GM10266 (cell line): ENCODE data around the gene OLA1.

Experiments used
- DNase-seq: peaks from one replicate; pipeline ENCODE4 v3.0.0; 2012; ENCODE audit errors: extremely low spot score
- TF ChIP-seq, protein P1 (sequence below): IDR thresholded peaks from 2 replicates; pipeline ENCODE4 v1.5.1; 2012; ENCODE audit warnings: mild to moderate bottlenecking, low read depth; ENCODE audit not compliant: control insufficient read depth, insufficient read depth; ENCODE audit errors: missing control alignments

OLA1 gene

DNA sequence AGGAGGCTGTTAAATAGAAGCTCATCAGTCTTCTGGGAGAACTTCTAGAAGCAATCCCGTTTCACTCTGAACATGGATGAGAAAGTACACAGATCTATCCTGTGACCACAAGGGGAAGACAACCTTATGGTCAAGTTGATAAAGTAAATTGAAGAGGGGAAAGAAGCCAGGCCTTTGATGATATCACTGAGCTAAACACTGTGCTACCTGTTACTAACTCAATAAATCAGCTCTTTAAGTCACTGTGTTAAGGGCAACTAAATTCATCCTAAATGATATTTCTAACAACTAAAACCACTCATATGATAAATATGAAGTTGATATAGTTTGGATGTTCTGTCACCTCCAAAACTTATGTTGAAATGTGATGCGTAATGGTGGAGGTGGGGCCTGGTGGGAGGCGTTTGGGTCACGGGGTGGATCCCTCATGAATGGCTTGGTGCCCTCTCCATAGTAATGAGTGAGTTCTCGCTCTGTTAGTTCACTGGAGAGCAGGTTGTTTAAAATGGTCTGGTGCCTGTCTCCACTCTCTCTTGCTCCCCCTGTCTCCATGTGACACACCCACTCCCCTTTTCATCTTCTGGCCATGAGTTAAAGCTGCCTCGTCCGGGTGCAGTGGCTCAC lies 23.6 kb downstream of the OLA1 start:
- no peak for DNase-seq
- TF ChIP-seq, protein P1, sequence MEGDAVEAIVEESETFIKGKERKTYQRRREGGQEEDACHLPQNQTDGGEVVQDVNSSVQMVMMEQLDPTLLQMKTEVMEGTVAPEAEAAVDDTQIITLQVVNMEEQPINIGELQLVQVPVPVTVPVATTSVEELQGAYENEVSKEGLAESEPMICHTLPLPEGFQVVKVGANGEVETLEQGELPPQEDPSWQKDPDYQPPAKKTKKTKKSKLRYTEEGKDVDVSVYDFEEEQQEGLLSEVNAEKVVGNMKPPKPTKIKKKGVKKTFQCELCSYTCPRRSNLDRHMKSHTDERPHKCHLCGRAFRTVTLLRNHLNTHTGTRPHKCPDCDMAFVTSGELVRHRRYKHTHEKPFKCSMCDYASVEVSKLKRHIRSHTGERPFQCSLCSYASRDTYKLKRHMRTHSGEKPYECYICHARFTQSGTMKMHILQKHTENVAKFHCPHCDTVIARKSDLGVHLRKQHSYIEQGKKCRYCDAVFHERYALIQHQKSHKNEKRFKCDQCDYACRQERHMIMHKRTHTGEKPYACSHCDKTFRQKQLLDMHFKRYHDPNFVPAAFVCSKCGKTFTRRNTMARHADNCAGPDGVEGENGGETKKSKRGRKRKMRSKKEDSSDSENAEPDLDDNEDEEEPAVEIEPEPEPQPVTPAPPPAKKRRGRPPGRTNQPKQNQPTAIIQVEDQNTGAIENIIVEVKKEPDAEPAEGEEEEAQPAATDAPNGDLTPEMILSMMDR = no peak

DNA sequence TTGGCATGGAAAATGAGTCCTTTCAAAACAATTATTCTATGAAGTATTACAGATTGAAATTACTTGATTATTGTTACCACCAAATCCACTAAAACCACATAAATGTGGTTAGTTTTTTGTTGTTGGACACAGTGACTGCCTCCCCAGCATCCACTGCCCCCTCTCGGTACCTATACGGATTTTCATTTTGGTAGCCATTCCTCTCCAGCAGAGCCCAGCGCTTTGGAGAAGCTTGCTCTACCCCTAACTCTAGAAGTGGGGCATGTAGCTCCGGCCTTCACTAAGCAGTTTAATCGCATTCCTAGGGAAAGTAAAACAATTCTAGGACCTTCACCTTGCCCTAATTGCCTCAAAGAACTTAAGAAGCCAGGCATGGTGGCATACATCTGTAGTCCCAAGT lies 24.2 kb downstream of the OLA1 start:
- TF ChIP-seq, protein P1 = no peak
- DNase-seq = no peak

DNA sequence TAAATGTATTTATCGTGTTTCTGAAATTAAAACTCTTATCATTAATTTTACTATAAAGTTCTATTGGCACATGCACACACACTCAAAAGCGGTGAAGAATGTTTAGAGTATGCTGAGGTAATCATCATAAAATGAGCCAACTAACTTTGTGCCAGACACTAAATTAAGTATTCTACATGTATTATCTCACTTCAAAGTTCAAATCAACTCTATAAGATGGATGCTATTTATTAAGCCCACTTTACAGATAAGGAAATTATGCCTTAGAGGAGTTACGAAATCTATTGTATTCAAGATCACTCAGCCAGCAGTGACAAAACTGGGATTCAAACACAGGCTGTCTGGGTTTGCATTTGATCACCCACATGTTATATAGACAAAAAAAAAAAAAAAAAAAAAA lies 24.9 kb downstream of the OLA1 start:
- no peak for DNase-seq
- TF ChIP-seq, protein P1 = no peak

DNA sequence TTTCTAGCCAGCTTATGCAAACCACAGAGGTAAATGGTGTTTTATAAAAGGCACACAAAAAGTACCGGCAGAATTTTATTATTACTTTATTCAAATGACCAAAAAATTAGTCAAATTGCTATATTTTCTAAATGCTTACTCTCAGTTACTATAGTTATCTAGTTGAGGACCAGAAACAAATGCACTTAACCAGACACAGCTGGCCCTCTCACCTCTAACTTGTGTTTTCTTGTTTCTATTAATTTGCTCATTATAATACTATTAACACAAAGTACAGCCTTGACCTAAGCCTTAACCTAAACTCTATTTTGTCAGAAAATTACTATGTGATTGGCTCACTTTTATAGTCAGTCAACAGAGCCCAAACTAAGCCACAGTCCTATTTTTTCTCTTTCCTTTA lies 26.2 kb downstream of the OLA1 start:
- DNase-seq = no peak
- TF ChIP-seq, protein P1 = no peak

DNA sequence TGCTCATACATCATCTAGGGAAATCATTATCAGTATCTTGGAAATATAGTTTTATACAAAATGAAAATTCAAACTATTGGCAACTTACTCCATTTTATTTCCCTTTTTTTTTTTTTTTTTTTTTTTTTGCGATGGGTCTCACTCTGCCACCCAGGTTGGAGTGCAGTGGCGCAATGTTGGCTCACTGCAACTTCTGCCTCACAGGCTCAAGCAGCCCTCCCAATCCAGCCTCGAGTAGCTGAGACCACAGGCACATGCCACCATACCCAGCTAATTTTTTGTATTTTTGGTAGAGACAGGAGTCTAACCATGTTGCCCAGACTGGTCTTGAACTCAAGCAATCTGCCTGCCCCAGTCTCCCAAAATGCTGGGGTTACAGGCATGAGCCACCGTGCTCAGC lies 29.0 kb downstream of the OLA1 start:
- TF ChIP-seq, protein P1 = no peak
- DNase-seq = no peak

DNA sequence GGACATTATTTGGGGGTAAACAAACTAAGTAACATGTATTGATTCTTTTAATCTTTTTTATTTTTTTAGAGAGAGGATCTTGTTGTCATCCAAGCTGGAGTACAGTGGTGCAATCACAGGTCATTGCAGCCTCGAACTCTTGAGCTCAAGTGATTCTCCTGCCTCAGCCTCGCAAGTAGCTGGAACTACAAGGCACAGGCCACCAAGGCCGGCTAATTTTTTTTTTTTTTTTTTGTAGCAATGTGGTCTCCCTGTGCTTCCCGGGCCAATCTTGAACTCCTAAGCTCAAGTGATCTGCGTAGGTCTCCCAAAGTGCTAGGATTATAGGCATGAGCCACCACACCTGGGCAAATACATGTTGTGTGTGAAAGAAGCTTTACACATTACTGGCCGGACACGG lies 29.6 kb downstream of the OLA1 start:
- DNase-seq = no peak
- TF ChIP-seq, protein P1 = no peak

DNA sequence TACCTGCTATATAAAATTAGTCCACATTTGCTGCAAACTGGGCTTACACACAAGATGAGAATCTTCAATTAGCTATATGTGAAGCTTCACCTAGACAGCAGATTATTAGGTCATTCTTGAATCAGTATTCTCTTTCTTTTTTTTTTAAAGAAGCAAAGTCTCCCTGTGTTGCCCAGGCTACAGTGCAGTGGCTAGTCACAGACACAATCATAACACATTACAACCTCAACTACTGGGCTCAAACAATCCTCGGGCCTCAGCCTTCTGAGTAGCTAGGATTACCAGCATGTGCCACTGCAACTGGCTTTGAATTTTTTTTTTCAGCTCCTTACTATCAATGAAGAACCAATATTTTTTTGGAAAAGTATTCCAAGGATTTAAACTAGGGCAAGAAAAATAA lies 30.5 kb downstream of the OLA1 start:
- DNase-seq = no peak

More for the DNA sequence above, 30.5 kb downstream of the OLA1 start:
- TF ChIP-seq, protein P1 = no peak
